GM12878 (cell line): ENCODE data around the gene PAOX.

ENCODE experiments used
- CEBPB ChIP-seq, 2 experiments: fragments of 150-350 bp in 1 of 2; IDR thresholded peaks; 2 replicates each; pipeline ENCODE4 v1.6.1; 2012 to 2014; ENCODE audit warnings: low read depth in 2 of 2, low read length in 2 of 2, borderline replicate concordance in 1 of 2, inconsistent platforms in 1 of 2
- ZNF217 ChIP-seq: fragments of 450-650 bp; IDR thresholded peaks from 2 replicates; pipeline ENCODE4 v1.6.1; 2017; ENCODE audit warnings: antibody characterized with exemption, mild to moderate bottlenecking

GRCh38 chr10:133342942-133343341 is 36.1 kb upstream of the PAOX start:
- TF ChIP-seq ZNF217 (no peak), CEBPB (IDR thresholded peaks at IDR 0.05; ENCODE audit: borderline replicate concordance in 1 of 2, low read depth in 2 of 2, low read length in 2 of 2) (no peak)
